HG03135 (cell line): ENCODE results near the gene ABHD2.
"Not testable (repeated sequence)": the region's sequence is repeated elsewhere in the genome, so short reads cannot be mapped to it uniquely, and the experiment has no call there.

ENCODE experiments used
- ATAC-seq: cut with Tn5 transposase; IDR thresholded peaks from one replicate; pipeline ENCODE4 v1.9.1; 2021; ENCODE audit warnings: mild to moderate bottlenecking, moderate library complexity; ENCODE audit not compliant: unreplicated experiment

Gene ABHD2

GRCh38 chr15:89217686-89218376 is 129.6 kb downstream of the ABHD2 start:
- no peak for ATAC-seq

GRCh38 chr15:89218531-89218930 is 130.3 kb downstream of the ABHD2 start:
- ATAC-seq, result no peak

- no peak for ATAC-seq
Measured at GRCh38 chr15:89221543-89221942, 133.3 kb downstream of the ABHD2 start, which contains the start of gene RLBP1. RLBP1 (minus strand) TSS chr15:89221579; CDS start chr15:89218975, 2,604 bp downstream.

- ATAC-seq, result no peak
Measured at GRCh38 chr15:89225588-89225987, 137.3 kb downstream of the ABHD2 start.

GRCh38 chr15:89226359-89227221 is 138.3 kb downstream of the ABHD2 start:
- ATAC-seq, result no peak

- no peak for ATAC-seq
Measured at GRCh38 chr15:89227425-89227824, 139.2 kb downstream of the ABHD2 start.

- ATAC-seq, result no peak
Measured at GRCh38 chr15:89230277-89230676, 142.0 kb downstream of the ABHD2 start.

- no peak for ATAC-seq
Measured at GRCh38 chr15:89231832-89232231, 143.6 kb downstream of the ABHD2 start.

- ATAC-seq, result not testable (repeated sequence)
Measured at GRCh38 chr15:89239883-89240810, 151.9 kb downstream of the ABHD2 start.

- ATAC-seq, result no peak
Measured at GRCh38 chr15:89243046-89243690, 154.9 kb downstream of the ABHD2 start.

- ATAC-seq, result peak; percentile 91
Measured at GRCh38 chr15:89243691-89244573, 155.7 kb downstream of the ABHD2 start, which contains the start of gene FANCI. FANCI (plus strand) TSS chr15:89243979; CDS start chr15:89247648, 3,669 bp downstream.

GRCh38 chr15:89244574-89244903 is 156.3 kb downstream of the ABHD2 start:
- ATAC-seq, result peak; percentile 27

GRCh38 chr15:89247446-89247845 is 159.2 kb downstream of the ABHD2 start:
- no peak for ATAC-seq

- no peak for ATAC-seq
Measured at GRCh38 chr15:89248584-89248983, 160.3 kb downstream of the ABHD2 start.

GRCh38 chr15:89250142-89250541 is 161.9 kb downstream of the ABHD2 start:
- not testable (repeated sequence) for ATAC-seq
